SK-N-SH treated with all-trans-retinoic acid at 6 μM for 48 hours (cell line): Measurements from ENCODE around the gene NLRX1.

ENCODE experiments used
- ARNTL ChIP-seq: fragments of 450-650 bp; formaldehyde crosslinking; IDR thresholded peaks from 2 replicates; pipeline ENCODE4 v1.5.0; 2020; ENCODE audit warnings: low read depth, mild to moderate bottlenecking, moderate library complexity, borderline replicate concordance
- BACH2 ChIP-seq: fragments of 250-450 bp; sonication (Bioruptor Pico); IDR thresholded peaks from 2 replicates; pipeline ENCODE4 v1.9.0; 2021; ENCODE audit warnings: mild to moderate bottlenecking, borderline replicate concordance
- CREB5 ChIP-seq: fragments of 250-450 bp; sonication (Bioruptor Pico); IDR thresholded peaks from 2 replicates; pipeline ENCODE4 v1.5.1; 2020; ENCODE audit warnings: low read depth, mild to moderate bottlenecking, moderate library complexity
- CSDC2 ChIP-seq: fragments of 250-450 bp; sonication (Bioruptor Pico); IDR thresholded peaks from 2 replicates; pipeline ENCODE4 v1.5.0; 2020; ENCODE audit warnings: mild to moderate bottlenecking, moderate library complexity
- ESRRG ChIP-seq: fragments of 250-450 bp; sonication (Bioruptor Pico); IDR thresholded peaks from 2 replicates; pipeline ENCODE4 v1.6.1; 2021; ENCODE audit warnings: mild to moderate bottlenecking
- GLIS3 ChIP-seq: fragments of 250-450 bp; sonication (Bioruptor Pico); IDR thresholded peaks from 2 replicates; pipeline ENCODE4 v1.5.0; 2020; ENCODE audit warnings: mild to moderate bottlenecking, moderate library complexity
- ISL1 ChIP-seq: fragments of 250-450 bp; sonication (Bioruptor Pico); IDR thresholded peaks from 2 replicates; pipeline ENCODE4 v2.1.2; 2022; ENCODE audit warnings: mild to moderate bottlenecking, moderate library complexity
- PATZ1 ChIP-seq: fragments of 250-450 bp; sonication (Bioruptor Pico); IDR thresholded peaks from 2 replicates; pipeline ENCODE4 v1.8.0; 2020; ENCODE audit warnings: mild to moderate bottlenecking, moderate library complexity, borderline replicate concordance
- PPARA ChIP-seq: fragments of 250-450 bp; sonication (Bioruptor Pico); IDR thresholded peaks from 2 replicates; pipeline ENCODE4 v1.5.0; 2020; ENCODE audit warnings: mild to moderate bottlenecking, borderline replicate concordance
- SNAI2 ChIP-seq: fragments of 250-450 bp; sonication (Bioruptor Pico); IDR thresholded peaks from 2 replicates; pipeline ENCODE4 v1.5.0; 2020; ENCODE audit warnings: mild to moderate bottlenecking, moderate library complexity
- TCF4 ChIP-seq: fragments of 250-450 bp; sonication (Bioruptor Pico); IDR thresholded peaks from 2 replicates; pipeline ENCODE4 v1.8.0; 2021; ENCODE audit warnings: mild to moderate bottlenecking, moderate library complexity, borderline replicate concordance
- TOX ChIP-seq: fragments of 250-450 bp; sonication (Bioruptor Pico); IDR thresholded peaks from 2 replicates; pipeline ENCODE4 v1.8.0; 2021; ENCODE audit warnings: mild to moderate bottlenecking, moderate library complexity, borderline replicate concordance
- ZC3H10 ChIP-seq: fragments of 250-450 bp; sonication (Bioruptor Pico); IDR thresholded peaks from 2 replicates; pipeline ENCODE4 v1.5.1; 2021; ENCODE audit warnings: mild to moderate bottlenecking, moderate library complexity
- ZNF70 ChIP-seq: fragments of 450-650 bp; formaldehyde crosslinking; IDR thresholded peaks from 2 replicates; pipeline ENCODE4 v1.5.0; 2020; ENCODE audit warnings: mild to moderate bottlenecking, moderate library complexity

- no peak for TF ChIP-seq PATZ1 (CRISPR knock-in tag)
- no peak for TF ChIP-seq TCF4 (CRISPR knock-in tag)
- TF ChIP-seq TOX, result no peak
- no peak for TF ChIP-seq ISL1 (CRISPR knock-in tag)
- TF ChIP-seq BACH2 (CRISPR knock-in tag), result no peak
- TF ChIP-seq ZC3H10 (CRISPR knock-in tag), result no peak
- TF ChIP-seq GLIS3 (CRISPR knock-in tag), result no peak
- TF ChIP-seq CSDC2 (CRISPR knock-in tag), result no peak
- TF ChIP-seq CREB5 (CRISPR knock-in tag), result no peak
- TF ChIP-seq PPARA (CRISPR knock-in tag), result no peak
- no peak for TF ChIP-seq ARNTL (CRISPR knock-in tag)
- TF ChIP-seq ZNF70 (CRISPR knock-in tag), result no peak
- no peak for TF ChIP-seq ESRRG (CRISPR knock-in tag)
- no peak for TF ChIP-seq SNAI2 (CRISPR knock-in tag)
These were observed 23.0 kb upstream of the NLRX1 start for GRCh38 chr11:119145551-119145950.
